Activated naive CD4-positive, alpha-beta T cell treated with Interleukin-2 at 50 U/mL for 16 hours (primary cell): ENCODE data around the gene AIPL1.

Experiments used
- DNase-seq: peaks from one replicate; pipeline ENCODE4 v3.0.0-alpha.2; 2020

AIPL1 gene

GRCh38 chr17:6448473-6448872 lies 13.6 kb upstream of the AIPL1 start:
- DNase-seq: no peak

GRCh38 chr17:6446516-6447100 lies 11.7 kb upstream of the AIPL1 start:
- DNase-seq: no peak

GRCh38 chr17:6444571-6445335 lies 9.8 kb upstream of the AIPL1 start:
- no peak for DNase-seq

GRCh38 chr17:6443692-6444570 lies 9.0 kb upstream of the AIPL1 start, which contains the start of gene PIMREG:
PIMREG (plus strand) TSS chr17:6444455; CDS start chr17:6445111, 656 bp downstream.
- peak; percentile 94 for DNase-seq

- DNase-seq: no peak
Measured at GRCh38 chr17:6442775-6443174, 7.9 kb upstream of the AIPL1 start.

- no peak for DNase-seq
Measured at GRCh38 chr17:6439951-6440350, 5.0 kb upstream of the AIPL1 start.

- no peak for DNase-seq
Measured at GRCh38 chr17:6437956-6438355, 3.0 kb upstream of the AIPL1 start.

GRCh38 chr17:6437466-6437865 lies 2.5 kb upstream of the AIPL1 start:
- DNase-seq: no peak

GRCh38 chr17:6435968-6436367 lies 1.0 kb upstream of the AIPL1 start:
- peak; percentile 63 for DNase-seq

GRCh38 chr17:6430769-6431168 lies 4.2 kb downstream of the AIPL1 start:
- DNase-seq: no peak

GRCh38 chr17:6429266-6429665 lies 5.7 kb downstream of the AIPL1 start:
- DNase-seq: no peak

- no peak for DNase-seq
Measured at GRCh38 chr17:6428207-6428965, 6.5 kb downstream of the AIPL1 start.

- DNase-seq: peak; percentile 35
Measured at GRCh38 chr17:6427279-6427781, 7.6 kb downstream of the AIPL1 start.

- no peak for DNase-seq
Measured at GRCh38 chr17:6426356-6427101, 8.4 kb downstream of the AIPL1 start.

- DNase-seq: no peak
Measured at GRCh38 chr17:6425407-6425806, 9.5 kb downstream of the AIPL1 start.

GRCh38 chr17:6423931-6424330 lies 11.0 kb downstream of the AIPL1 start:
- DNase-seq: no peak

- DNase-seq: no peak
Measured at GRCh38 chr17:6422654-6423241, 12.2 kb downstream of the AIPL1 start.

GRCh38 chr17:6421700-6422604 lies 13.0 kb downstream of the AIPL1 start:
- peak; percentile 71 for DNase-seq

GRCh38 chr17:6420173-6420641 lies 14.7 kb downstream of the AIPL1 start:
- peak; percentile 19 for DNase-seq

- DNase-seq: no peak
Measured at GRCh38 chr17:6415616-6416015, 19.3 kb downstream of the AIPL1 start.
